ENCODE results near the gene PAGE2. TPM values are rescaled to one million over a fixed set of nuclear protein-coding genes. Genes with fewer than 3 reads are reported as not detected.

PAGE2 gene, protein sequence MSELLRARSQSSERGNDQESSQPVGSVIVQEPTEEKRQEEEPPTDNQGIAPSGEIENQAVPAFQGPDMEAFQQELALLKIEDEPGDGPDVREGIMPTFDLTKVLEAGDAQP
- total RNA-seq = not detected in 2 replicates

DNA sequence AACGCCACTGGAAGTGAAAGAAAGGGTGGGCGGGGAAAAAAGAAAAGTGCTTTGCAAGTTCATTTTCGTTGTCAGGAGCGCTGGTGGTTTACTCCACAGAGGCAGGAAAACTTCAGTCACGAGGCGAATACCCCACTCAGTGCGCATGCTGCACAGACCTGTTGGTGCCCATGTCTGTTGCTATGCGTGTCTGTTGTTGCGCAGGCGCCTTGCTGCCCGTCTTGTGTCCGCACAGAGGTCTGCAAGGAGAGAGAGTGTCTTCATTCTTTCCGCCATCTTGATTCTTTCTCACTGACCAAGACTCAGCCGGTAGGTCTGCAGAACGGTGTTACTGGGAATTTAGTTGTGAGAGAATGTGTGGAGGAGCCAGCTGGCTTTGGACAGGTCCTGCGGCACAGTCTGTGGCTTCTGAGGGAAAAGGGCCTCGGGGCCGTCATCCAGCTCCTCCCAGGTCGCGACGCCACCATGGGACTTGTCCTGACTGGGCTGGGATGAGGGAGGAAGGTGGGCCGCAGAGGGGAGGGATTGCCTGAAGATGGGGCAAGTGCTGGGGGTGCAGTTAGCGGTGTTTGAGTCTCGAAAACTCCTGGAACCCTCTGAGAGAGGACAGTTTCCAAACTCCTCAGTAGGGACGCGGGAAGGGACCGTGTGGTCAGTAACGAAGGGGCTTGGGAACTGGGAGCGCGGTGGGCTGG, at the start of gene PAGE2:
TSS of gene PAGE2 (plus strand) at position 224 of the 695 bp plus-strand sequence. CDS start 1,003 bp downstream, outside the sequence.

DNA sequence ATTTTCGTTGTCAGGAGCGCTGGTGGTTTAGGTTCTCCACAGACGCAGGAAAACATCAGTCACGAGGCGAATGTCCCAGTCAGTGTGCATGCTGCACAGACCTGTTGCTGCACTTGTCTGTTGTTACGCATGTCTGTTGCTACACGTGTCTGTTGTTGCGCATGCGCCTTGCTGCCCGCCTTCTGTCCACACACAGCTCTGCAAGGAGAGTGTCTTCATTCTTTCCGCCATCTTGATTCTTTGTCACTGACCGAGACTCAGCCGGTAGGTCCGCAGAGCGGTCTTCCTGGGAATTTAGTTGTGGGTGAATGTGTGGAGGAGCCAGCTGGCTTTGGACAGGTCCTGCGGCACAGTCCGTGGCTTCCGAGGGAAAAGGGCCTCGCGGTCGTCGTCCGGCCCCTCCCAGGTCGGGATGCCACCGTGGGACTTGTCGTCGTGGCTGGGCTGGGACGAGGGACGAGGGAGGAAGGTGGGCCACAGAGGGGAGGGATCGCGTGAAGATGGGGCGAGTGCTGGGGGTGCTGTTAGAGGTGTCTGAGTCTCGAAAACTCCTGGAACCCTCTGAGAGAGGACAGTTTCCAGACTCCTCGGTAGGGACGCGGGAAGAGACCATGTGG, 13.9 kb upstream of the PAGE2 start, which contains the start of gene PAGE2B:
TSS of gene PAGE2B (plus strand) at position 180 of the 617 bp plus-strand sequence. CDS start 1,012 bp downstream, outside the sequence.

Other genes starting within 250 kb of the PAGE2 start
- 1.1 and 5.6 TPM in 2 replicates for gene TRO, start 168.2 kb upstream of the PAGE2 start, total RNA-seq
- not detected in 2 replicates for gene PFKFB1, start 94.8 kb upstream of the PAGE2 start, total RNA-seq
- gene APEX2, start 88.7 kb upstream of the PAGE2 start, total RNA-seq = 7.2 and 12.0 TPM in 2 replicates
- not detected in 2 replicates for gene ALAS2, start 58.0 kb upstream of the PAGE2 start, total RNA-seq
- gene PAGE2B, start 14.0 kb upstream of the PAGE2 start, total RNA-seq = not detected in 2 replicates
- gene PAGE5, start 131.3 kb downstream of the PAGE2 start, total RNA-seq = not detected in 2 replicates
- not detected in 2 replicates for gene PAGE3, start 175.9 kb downstream of the PAGE2 start, total RNA-seq

All from placental pericyte (primary cell).